GM18867 (cell line): Measurements from ENCODE around the gene KRTAP5-2.
"Not testable (repeated sequence)": the region's sequence is repeated elsewhere in the genome, so short reads cannot be mapped to it uniquely, and the experiment has no call there.

Experiments
- ATAC-seq: cut with Tn5 transposase; IDR thresholded peaks from one replicate; pipeline ENCODE4 v1.9.1; 2021; ENCODE audit warnings: mild to moderate bottlenecking, moderate library complexity; ENCODE audit not compliant: unreplicated experiment

Gene KRTAP5-2, protein sequence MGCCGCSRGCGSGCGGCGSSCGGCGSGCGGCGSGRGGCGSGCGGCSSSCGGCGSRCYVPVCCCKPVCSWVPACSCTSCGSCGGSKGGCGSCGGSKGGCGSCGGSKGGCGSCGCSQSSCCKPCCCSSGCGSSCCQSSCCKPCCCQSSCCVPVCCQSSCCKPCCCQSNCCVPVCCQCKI

DNA sequence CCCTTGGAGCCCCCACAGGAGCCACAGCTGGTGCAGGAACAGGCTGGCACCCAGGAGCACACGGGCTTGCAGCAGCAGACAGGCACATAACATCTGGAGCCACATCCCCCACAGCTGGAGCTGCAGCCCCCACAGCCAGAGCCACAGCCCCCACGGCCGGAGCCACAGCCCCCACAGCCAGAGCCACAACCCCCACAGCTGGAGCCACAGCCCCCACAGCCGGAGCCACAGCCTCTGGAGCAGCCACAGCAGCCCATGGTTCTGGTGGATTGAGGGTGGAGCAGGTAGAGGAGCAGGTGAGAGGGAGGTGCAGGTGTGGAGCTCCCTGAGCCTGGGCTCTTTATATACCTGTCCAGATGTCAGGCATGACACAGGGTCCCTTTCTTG is at the start of gene KRTAP5-2:
Gene KRTAP5-2 (minus strand): TSS at position 301 of the 387 bp plus-strand sequence. CDS start 44 bp downstream, at position 257.
- no peak for ATAC-seq

DNA sequence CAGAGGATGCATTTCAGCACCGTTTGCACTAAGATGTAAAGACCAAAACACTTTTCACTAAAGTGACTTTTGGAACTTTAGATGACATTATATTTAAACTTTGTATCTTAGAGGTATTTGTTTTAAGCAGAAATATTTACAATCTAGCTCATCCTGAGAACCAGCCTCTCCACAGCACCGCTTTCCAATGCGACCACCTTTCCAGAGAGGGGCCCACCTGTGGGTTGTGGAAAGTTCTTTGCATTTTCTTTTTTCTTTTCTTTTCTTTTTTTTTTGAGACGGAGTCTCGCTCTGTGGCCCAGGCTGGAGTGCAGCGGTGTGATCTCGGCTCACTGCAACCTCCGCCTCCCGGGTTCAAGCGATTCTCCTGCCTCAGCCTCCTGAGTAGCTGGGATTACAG is 48.4 kb upstream of the KRTAP5-2 start:
- ATAC-seq: not testable (repeated sequence)

DNA sequence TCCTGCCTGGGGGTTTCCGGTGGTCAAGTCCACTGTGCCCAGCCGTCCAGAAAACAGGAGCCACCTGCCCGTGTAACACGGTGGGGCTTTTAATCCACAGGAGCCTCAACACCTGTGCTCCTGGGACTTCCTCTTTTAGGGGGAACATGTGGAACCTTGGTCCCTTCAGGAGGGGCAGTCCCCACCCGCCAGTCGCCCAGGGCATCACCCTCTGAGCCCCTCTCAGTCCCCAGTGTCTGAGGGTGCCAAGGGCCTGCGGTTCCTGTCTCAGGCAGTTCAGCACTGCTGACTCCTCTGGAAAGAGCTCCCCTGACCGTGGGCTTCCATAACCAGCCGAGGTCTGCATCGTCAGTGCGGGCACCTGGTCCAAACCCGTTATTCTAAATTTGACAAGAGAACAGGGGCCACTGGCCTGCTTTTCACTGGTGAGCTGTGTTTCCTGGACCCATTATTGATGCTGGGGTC is 47.3 kb upstream of the KRTAP5-2 start:
- ATAC-seq: no peak

DNA sequence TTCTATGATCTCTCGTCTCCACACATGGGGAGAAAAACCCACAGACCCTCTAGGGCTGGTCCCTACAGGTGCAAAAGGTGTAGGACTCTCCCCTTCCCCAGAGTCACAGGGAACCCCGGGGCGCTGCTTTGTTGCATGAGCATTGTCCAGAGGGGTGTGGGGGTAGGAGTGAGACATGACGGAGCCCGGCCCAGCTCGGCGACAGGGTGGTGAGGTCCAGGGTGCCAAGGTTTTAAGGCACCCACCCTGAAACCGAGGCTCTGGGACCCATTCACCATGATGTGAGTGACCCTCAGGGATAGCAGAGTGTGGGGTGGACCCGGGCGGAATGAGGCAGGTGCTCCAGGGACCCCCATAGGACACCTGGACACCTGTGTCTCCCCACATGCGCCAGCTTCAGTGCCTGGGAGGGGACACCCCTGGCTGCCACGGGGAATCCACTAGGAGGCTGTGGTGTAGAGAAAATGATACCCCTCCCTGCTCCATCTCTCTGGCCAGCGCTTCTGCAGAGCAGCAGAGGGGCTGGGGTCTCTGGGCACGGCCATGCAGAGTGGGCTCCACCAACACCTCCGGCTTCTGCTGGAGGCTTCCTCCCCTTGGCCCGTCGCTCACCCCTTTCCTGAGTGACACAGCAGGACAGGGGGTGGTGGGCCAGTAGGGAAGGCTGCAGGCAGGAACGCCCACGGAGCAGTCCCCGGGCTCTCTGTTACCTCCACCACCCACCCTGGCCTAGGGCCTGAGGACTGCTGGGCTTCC is 46.7 kb upstream of the KRTAP5-2 start:
- no peak for ATAC-seq

DNA sequence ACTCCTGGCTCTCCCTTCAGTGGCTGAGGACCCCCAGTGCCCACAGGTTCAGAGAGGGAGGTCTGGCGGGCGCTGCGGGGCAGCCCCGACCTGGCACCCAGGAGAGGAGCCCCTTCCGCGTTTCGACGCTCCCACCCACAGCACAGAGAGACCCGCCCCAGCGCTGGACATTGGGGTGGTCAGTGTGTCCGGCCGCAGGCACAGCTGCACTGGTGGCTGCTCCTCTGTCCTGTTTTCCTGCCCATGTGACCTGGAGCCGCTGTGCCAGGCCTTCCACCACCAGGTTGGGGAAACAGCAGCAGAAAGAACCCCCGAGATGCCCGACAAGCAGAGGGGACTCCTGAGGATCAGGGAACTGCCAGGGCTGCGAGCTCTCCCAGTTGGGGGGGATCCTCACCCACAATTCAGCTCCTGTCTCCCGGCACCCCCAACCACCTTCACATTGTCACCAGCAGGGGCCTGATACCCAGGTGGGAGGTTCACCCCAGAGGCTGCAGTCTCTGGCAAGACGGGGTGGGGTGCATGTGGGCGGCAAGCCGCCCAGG is 45.1 kb upstream of the KRTAP5-2 start:
- no peak for ATAC-seq

DNA sequence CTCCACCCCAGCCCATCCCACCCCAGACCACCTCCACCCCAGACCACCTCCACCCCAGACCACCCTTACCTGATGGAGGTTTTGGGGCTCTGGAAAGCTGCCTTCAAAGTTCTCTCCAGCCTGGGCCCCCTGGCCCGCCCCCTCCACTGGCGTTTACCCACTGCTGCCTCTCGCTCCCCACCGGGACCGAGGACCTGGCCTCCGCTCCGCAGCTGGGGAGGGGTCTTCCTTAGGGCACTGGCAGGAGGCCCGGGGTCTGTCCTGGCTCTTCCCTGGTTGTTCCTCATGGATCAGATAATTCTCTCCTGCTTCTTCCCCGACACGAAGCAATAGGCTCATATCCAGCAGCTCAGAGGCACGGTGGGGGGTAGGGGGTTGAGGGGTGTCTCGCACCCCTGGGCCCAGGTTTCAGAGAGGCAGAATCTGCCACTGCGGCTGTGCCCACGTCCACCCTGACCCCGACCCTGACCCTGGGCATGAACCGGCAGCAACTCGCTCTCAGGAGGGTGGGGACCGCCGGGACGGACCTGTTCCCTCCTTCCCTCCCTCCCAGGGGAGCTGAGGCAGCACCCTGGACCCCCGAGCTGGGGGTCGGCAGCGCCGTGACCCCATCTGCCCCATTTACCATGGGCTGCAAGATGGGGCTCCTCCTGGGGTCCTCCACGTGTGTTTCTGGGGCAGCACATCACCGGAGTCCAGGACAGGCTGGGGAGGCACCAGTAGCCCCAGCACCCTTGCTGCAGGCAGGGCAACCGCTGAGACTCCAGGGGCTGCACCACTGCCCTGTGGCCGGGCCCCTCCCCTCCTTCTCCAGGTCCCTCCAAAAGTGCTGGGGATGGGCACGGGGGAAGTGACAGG is 44.4 kb upstream of the KRTAP5-2 start:
- no peak for ATAC-seq

DNA sequence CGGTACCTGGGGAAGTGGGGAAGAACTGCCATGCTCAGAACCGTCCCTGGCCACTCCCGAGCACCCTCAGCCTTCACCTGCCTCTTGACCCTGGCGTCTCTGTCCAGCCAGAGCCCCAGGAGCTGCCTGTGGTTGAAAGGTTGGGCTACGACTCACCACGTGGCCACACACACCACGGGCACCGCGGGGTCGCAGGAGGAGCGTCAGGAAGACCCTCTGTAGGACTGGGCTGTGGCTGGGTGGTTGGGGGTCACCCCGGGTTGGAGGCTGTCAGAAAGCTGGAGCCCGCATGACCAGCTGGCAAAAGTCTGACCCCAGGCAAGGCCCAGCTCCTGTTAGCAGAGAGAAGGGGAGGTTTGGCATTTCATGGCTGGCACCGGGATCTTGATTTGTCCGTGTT is 43.0 kb upstream of the KRTAP5-2 start:
- ATAC-seq: no peak

DNA sequence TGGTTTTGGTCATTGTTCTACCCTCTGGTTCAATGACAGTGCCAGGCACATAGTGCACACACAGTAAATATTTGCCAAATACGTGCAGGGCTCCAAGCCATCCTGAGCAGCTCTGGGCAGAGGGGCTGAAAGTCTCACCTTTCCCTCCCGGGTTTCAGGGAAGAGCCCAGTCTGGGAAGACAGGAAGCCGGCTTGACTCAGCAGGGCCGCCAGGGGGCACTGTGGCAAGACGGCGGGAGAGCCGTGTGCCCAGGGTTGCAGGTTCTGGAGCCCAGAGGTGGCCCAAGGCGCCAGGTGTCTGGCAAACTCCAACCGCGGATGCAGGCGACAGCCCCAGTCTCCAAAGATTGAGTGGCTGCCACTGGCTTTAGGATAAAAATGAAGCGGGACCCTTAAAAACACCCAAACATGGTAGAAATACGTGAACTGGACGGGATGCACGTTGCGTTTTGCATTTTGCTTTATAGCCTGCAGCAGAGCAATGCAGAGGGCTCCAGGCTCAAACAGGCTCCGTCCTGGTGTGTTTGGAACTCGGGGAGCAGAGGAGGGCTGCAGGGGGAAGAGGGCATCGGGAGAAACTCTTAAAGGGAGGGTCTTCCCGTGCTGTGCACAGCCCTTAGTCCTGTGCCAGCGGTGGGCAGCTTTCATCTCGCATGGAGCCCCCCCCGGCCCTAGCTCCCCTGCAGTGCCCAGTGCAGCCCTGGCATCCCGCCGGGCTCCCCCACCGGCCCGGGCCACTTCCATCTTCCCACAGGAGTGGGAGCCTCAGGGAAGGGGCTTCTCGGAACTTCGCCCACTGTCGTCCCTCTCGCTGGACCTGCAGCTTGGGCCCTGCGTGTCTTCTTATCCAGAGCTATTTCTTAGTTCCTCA is 42.2 kb upstream of the KRTAP5-2 start:
- no peak for ATAC-seq

DNA sequence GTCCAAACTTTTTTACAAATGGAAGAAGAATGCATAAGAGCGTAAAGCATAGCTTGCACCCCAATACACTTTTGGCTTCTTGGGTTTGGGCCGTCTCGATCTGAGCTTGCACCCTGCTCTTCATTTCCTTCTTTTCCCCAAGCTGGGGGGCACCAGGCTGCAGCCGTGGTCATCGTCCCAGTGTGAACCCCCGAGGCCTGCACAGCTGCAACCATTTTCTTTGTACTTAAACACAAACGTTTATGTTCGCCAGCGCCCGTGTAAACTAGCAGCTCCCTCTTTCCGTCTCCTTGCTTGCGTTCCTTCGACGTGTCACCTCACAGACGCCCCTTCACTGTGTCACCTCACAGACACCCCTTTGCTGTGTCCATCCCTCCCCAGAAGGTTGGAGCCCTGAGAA is 41.6 kb upstream of the KRTAP5-2 start:
- no peak for ATAC-seq

DNA sequence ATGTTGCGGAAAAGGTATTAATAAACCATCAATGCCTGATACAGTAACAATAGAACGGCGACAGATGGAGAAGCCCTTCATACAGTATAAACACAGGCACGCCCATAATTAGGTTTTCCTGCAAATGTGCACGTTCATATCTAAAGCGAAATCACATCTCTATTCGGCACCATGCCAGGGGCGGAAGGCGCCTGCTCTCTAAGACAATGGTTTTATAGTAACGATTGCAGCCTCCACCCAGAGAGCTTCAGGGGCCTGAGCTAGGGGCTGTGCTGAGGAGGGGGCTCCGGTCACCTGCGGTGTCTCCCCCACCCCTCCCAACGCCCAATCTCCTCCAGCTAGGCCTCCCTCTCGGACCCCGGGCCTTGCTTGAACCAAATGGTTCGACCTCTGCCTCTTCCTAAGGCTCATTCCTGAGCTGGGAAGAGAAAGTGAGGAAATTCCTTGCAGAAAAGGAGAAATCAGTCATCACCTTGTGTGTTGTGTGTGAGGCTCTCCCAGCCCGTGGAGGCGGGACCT is 41.1 kb upstream of the KRTAP5-2 start:
- ATAC-seq: no peak

DNA sequence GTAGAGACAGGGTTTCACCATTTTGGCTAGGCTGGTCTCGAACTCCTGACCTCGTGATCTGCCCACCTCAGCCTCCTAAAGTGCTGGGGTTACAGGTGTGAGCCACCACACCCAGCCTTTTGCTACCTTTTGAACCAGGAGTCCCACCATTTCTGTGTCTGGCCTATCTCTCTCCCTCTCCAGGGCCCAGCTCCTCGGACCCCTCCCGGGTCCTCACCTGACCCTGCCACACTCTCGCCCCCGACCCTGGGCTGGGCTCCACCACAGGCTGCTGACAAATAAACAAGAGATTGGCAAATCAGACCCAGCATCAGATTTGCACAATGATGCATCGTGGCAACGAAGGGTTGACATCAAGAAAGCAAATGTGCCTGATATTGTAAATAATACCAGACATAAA is 40.2 kb upstream of the KRTAP5-2 start:
- no peak for ATAC-seq

DNA sequence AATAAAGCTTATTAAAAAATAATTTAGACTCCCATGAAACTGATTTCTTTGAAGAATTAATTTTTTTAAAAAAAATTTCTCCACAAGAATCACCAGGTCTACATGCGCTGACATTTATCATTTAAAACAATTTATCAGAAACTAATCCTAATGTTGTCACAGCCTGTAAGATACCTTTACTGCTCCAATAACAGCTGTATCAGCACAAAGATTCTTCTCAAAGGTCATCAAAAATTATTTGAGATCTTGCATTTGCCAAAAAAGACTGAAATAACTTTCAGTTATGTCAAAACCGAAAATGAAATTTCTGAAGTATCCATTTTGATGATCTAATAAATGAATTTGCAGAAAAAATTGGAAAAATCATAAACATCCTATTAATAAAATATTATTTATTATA is 39.5 kb upstream of the KRTAP5-2 start:
- ATAC-seq: no peak

DNA sequence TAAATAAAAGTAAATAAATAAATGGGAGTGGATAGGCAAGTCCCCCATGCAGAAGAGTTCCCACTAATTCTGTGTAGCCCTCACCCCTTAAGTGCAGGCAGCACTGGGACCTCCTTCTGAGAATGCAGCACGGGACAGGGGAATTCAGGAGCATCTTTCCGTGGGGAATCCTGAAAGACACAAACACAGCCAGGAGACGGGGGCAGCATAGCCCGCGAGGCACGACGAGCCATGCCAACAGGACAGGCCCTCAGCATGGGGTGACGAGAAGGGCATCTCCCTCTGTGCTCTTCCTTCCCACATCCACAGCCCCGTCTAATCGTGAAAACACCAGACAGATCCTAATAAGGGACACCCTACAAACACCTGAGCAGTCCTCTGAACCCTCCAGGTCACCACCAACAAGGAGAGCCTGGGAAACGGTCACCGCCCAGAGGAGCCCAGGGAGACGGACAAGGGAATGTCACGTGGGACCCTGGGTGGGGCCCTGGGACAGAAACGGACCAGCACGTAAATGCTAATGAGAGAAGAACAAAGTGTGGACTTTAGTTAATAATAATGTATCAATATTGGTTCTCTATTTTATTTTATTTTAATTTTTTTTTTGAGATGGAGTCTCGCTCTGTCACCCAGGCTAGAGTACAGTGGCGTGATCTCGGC is 38.3 kb upstream of the KRTAP5-2 start:
- ATAC-seq: no peak

DNA sequence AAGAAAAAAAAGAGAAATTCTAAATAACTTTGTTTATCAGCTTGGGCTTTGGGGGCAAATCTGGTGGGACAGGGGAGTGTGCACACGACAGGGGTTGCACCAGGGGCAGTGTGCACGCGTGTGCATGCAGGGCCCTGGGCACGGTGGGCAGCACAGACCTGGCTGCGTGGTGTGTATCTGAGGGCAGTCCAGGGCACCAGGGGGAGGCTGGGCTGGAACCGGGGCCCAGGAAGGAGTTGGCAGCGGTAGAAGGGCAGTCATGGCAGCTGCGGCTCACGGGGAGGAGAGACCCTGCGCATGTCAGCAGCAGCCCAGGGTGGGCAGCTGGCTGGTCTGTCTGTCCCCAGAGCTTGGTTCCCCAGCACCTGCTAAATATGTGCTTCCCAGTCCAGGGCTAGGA is 35.8 kb upstream of the KRTAP5-2 start:
- ATAC-seq: no peak

DNA sequence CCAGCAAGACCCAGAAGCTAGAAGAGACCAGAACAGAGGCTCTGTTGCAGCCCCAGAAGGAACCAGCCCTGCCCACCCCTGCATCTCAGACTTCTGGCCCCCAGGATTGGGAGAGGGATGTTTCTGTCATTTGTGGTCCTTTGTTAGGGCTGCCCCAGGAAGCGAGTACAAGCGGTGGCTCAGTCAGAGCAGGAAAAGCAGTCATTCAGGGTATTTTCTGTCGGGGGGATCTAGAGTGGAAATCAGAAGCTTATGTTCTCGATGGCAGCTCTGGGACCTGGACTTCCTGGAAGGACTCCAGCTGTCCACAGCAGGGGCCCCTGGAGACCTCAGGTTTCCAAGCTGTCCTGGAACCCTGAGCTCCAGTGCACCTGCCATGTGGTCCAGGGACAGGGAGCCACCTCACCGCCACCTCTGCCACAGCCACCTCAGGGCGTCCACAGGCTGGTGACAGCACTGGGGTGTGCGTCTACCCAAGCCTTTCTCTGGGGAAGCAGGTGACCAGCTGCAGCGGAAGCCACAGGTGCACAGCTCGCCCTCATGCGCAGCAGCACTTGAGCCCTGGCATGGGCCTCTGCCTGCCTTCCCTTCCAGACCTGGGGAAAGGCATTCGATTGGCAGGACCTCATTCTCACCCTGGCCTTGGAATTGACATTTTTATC is 34.1 kb upstream of the KRTAP5-2 start:
- ATAC-seq: no peak

DNA sequence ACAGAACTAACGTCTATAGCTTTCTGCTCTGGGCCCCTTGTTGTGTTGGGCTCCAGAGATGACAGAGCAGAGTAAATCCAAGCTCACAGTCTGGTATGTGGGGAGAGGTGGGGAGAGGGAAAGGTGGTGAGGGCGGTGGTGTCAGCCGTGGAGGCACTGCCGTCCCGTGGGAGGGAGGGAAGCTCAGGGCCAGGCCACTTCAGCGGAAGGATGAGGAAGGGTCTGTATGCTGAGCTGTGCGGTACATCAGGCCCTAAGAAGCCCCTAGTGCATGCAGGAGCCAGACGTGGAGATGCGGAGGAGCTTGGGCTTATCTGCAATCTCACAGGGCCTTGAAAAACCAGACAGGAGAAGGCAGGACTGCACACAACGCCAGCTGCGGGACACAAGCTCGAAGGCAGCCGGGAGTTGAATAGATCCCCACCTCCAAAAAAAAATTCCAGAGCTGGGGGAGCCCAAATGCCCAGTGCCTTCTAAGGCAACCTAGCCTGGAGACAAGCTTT is 33.0 kb upstream of the KRTAP5-2 start:
- no peak for ATAC-seq

DNA sequence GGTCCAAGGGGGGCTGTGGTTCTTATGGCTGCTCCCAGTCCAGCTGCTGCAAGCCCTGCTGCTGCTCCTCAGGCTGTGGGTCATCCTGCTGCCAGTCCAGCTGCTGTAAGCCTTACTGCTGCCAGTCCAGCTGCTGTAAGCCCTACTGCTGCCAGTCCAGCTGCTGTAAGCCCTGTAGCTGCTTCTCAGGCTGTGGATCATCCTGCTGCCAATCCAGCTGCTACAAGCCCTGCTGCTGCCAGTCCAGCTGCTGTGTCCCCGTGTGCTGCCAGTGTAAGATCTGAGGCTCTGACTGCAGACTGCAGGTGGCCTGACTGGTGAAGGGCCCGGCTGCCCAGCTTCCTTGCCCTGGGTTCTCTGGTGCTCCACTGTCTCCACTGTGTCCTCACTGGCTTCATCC is 32.2 kb upstream of the KRTAP5-2 start:
- no peak for ATAC-seq

DNA sequence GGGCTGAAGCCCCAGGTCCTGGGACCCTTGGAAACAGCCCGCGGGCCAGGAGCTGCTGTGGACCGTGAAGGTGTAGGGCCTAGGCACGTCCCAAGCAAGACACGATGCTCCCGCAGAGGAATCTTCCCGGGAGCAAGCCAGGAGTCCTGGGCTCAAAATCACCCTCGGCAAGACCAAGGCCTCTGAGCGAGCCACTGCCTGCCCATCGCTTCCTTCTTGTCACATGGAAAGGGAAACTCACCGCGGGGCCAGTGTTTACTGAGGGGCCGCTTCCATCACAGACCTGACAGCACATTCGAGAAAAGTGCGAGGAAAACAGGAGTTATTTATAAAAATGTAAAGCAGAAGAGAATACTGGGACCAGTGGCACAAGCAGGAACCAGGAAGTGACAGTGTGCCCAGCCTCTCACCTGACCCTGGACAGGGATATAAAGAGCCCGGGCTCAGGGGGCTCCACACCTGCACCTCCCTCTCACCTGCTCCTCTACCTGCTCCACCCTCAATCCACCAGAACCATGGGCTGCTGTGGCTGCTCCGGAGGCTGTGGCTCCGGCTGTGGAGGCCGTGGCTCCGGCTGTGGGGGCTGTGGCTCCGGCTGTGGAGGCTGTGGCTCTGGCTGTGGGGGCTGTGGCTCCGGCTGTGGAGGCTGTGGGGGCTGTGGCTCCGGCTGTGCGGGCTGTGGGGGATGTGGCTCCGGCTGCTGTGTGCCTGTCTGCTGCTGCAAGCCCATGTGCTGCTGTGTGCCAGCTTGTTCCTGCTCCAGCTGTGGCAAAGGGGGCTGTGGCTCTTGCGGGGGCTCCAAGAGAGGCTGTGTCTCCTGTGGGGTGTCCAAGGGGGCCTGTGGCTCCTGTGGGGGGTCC is 31.5 kb upstream of the KRTAP5-2 start, which contains the start of gene KRTAP5-5:
Gene KRTAP5-5 (plus strand): TSS at position 450 of the 860 bp plus-strand sequence. CDS start 66 bp downstream, at position 516.
- no peak for ATAC-seq
